HepG2 (cell line): ENCODE measurements around the gene KANSL3. TPM values are rescaled to one million over a fixed set of nuclear protein-coding genes. Genes with fewer than 3 reads are reported as not detected.

ENCODE experiments used
- AKNA ChIP-seq: sonication (generic); formaldehyde crosslinking; IDR thresholded peaks from 2 replicates; pipeline ENCODE4 v1.4.0; 2020; ENCODE audit warnings: missing genetic modification reagents, borderline replicate concordance
- MBNL3 ChIP-seq: fragments of 250-450 bp; sonication (Bioruptor Pico); conservative IDR thresholded peaks from 2 replicates; pipeline ENCODE4 v1.8.0; 2022; ENCODE audit warnings: mild to moderate bottlenecking, inconsistent platforms
- PLSCR1 ChIP-seq: sonication (generic); formaldehyde crosslinking; IDR thresholded peaks from 2 replicates; pipeline ENCODE4 v1.5.0; 2020; ENCODE audit warnings: missing genetic modification reagents, mild to moderate bottlenecking, borderline replicate concordance
- RFX5 ChIP-seq: IDR thresholded peaks from 2 replicates; pipeline ENCODE4 v1.6.1; 2011; ENCODE audit warnings: low read depth, low read length, improper control_type of control experiment
- SNAI1 ChIP-seq: sonication (generic); formaldehyde crosslinking; IDR thresholded peaks from 2 replicates; pipeline ENCODE4 v1.5.0; 2020; ENCODE audit warnings: mild to moderate bottlenecking, missing genetic modification reagents, borderline replicate concordance
- SOX13 ChIP-seq, 3 experiments: fragments of 450-650 bp in 1 of 3; sonication (generic) in 1 of 3; formaldehyde crosslinking in 1 of 3; IDR thresholded peaks in 2 of 3; conservative IDR thresholded peaks in 1 of 3; 2 replicates each; pipeline versions ENCODE4 v1.5.0 to v1.6.1; 2016 to 2020; ENCODE audit warnings: antibody characterized with exemption in 1 of 3, mild to moderate bottlenecking in 1 of 3, missing compliant biosample characterization in 1 of 3, missing genetic modification reagents in 1 of 3, moderate library complexity in 1 of 3
- SRSF4 ChIP-seq: fragments of 200-400 bp; formaldehyde crosslinking; IDR thresholded peaks from one replicate; pipeline ENCODE4 v1.6.1; 2018; ENCODE audit warnings: mild to moderate bottlenecking, low read depth, low read length, moderate library complexity; ENCODE audit not compliant: poor library complexity, severe bottlenecking
- TARDBP ChIP-seq: sonication (generic); formaldehyde crosslinking; IDR thresholded peaks from 2 replicates; pipeline ENCODE4 v1.8.0; 2022; ENCODE audit warnings: mild to moderate bottlenecking, missing genetic modification reagents
- TEAD2 ChIP-seq: sonication (generic); formaldehyde crosslinking; IDR thresholded peaks from 2 replicates; pipeline ENCODE4 v1.9.0; 2021; ENCODE audit warnings: missing genetic modification reagents
- TFAP4 ChIP-seq: sonication (generic); IDR thresholded peaks from 2 replicates; pipeline ENCODE4 v1.6.1; 2016; ENCODE audit warnings: low read depth, borderline replicate concordance
- TRIM22 ChIP-seq: fragments of 450-650 bp; IDR thresholded peaks from 2 replicates; pipeline ENCODE4 v1.6.1; 2017
- ZBTB42 ChIP-seq: sonication (generic); formaldehyde crosslinking; IDR thresholded peaks from 2 replicates; pipeline ENCODE4 v1.5.0; 2020; ENCODE audit warnings: mild to moderate bottlenecking, missing genetic modification reagents
- ZFYVE20 ChIP-seq: sonication (generic); formaldehyde crosslinking; IDR thresholded peaks from 2 replicates; pipeline ENCODE4 v1.8.0; 2023; ENCODE audit warnings: low read depth, mild to moderate bottlenecking, moderate library complexity, missing genetic modification reagents, borderline replicate concordance
- ZNF3 ChIP-seq: IDR thresholded peaks from 2 replicates; pipeline ENCODE4 v1.7.0; 2017; ENCODE audit warnings: inconsistent platforms
- ZNF446 ChIP-seq: sonication (generic); formaldehyde crosslinking; IDR thresholded peaks from 2 replicates; pipeline ENCODE4 v1.5.0; 2020; ENCODE audit warnings: mild to moderate bottlenecking, missing genetic modification reagents
- ZNF678 ChIP-seq: sonication (generic); formaldehyde crosslinking; IDR thresholded peaks from 2 replicates; pipeline ENCODE4 v1.4.0; 2020; ENCODE audit warnings: mild to moderate bottlenecking, missing genetic modification reagents
- polyA plus RNA-seq, 8 experiments: library from polyadenylated mRNA; depleted of rRNA in 3 of 8; stranded (reverse) in 7 of 8; unstranded in 1 of 8; fragments of >200 nt; fragmentation: Illumina TruSeq in 4 of 8; extraction: Trizol in 4 of 8; gene quantifications; 2 replicates each; pipeline versions ENCODE4 v1.2.1 to v1.2.3, GENCODE V29; 2011 to 2016; ENCODE audit warnings: low read depth in 4 of 8, missing spikeins in 1 of 8, mixed read lengths in 1 of 8; ENCODE audit not compliant: insufficient read depth in 1 of 8
- total RNA-seq, 5 experiments: library from RNA; depleted of rRNA; stranded (reverse); fragments of >200 nt; fragmentation: Illumina TruSeq; extraction: Trizol; gene quantifications; 2 replicates each; pipeline ENCODE4 v1.2.3, GENCODE V29; 2016; ENCODE audit warnings: low read depth in 1 of 5
- TF ChIP-seq, protein P1 (sequence below): IDR thresholded peaks from 2 replicates; pipeline ENCODE4 v1.6.1; 2016; ENCODE audit warnings: mild to moderate bottlenecking

KANSL3 gene
- total and polyA plus RNA-seq, 2 of the 13 experiments (the other 11 are each of a cell fraction or from before 2014, with no cell fraction given) = 20.8 to 37.3 TPM

- TF ChIP-seq TRIM22 (no peak), ZNF3 (peak; percentile 79), TEAD2 (peak; percentile 14; the same call in 1 of the 2 replicates), MBNL3 (CRISPR knock-in tag) (peak; percentile 95), SOX13 (IDR thresholded peaks at IDR 0.05) (peak; percentile 26; the same call in 1 of the 2 replicates), SOX13 (CRISPR knock-in tag; conservative IDR thresholded peaks at IDR 0.05 in 1 of 2, IDR thresholded peaks at IDR 0.05 in 1 of 2) (peak in 1 of 2 experiments; percentile 84; a peak in 2 of 4 replicates), ZBTB42 (CRISPR knock-in tag) (peak; percentile 68; the same call in 1 of the 2 replicates), ZNF678 (CRISPR knock-in tag) (peak; percentile 90; the same call in 1 of the 2 replicates), PLSCR1 (no peak), ZNF446 (CRISPR knock-in tag) (peak; percentile 84; the same call in 1 of the 2 replicates), ZFYVE20 (CRISPR knock-in tag) (0 out of 2 replicates have a peak, but pooled peaks have one; percentile 52), SNAI1 (CRISPR knock-in tag) (peak; percentile 27; the same call in 1 of the 2 replicates), TFAP4 (peak; percentile 78; the same call in 1 of the 2 replicates), RFX5 (peak; percentile 83), SRSF4 (peak; percentile 95), AKNA (CRISPR knock-in tag) (peak; percentile 48), TARDBP (CRISPR knock-in tag) (peak; percentile 100)
- TF ChIP-seq, protein P1, sequence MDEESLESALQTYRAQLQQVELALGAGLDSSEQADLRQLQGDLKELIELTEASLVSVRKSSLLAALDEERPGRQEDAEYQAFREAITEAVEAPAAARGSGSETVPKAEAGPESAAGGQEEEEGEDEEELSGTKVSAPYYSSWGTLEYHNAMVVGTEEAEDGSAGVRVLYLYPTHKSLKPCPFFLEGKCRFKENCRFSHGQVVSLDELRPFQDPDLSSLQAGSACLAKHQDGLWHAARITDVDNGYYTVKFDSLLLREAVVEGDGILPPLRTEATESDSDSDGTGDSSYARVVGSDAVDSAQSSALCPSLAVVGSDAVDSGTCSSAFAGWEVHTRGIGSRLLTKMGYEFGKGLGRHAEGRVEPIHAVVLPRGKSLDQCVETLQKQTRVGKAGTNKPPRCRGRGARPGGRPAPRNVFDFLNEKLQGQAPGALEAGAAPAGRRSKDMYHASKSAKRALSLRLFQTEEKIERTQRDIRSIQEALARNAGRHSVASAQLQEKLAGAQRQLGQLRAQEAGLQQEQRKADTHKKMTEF = peak; percentile 98
Measured at GRCh38 chr2:96638144-96639121, at the start of gene KANSL3 (continued).
